ENCODE measurements around the gene STX1B. TPM values are rescaled to one million over a fixed set of nuclear protein-coding genes. Genes with fewer than 3 reads are reported as not detected.
A peak's percentile ranks its signal among the peaks of the same experiment; 100 is the strongest.

Gene STX1B
- total and polyA plus RNA-seq, 4 donors, result 0.09 to 1.2 (median 0.51) TPM

- TF ChIP-seq CTCF (IDR thresholded peaks at IDR 0.05; ENCODE audit: low read depth, low read length, missing input control) (no peak), ATF3 (IDR thresholded peaks at IDR 0.05) (peak; percentile 66), SP1 (IDR thresholded peaks at IDR 0.05) (peak; percentile 96), RXRA (IDR thresholded peaks at IDR 0.05) (peak; percentile 73 to 83)
Measured at GRCh38 chr16:30996324-30996984, 14.0 kb downstream of the STX1B start (continued).

- Histone ChIP-seq H3K9ac (ENCODE audit: low read depth in 1 of 2, low read length in 2 of 2) (peak overlapping the region; percentile 42 to 78), H3K4me1 (ENCODE audit: control insufficient read depth in 4 of 4, insufficient read depth in 4 of 4, low read length in 3 of 4) (peaks cover 3 to 28% (median 25%) of the 10 kb centered on the region in 4 donors), H3K27ac (ENCODE audit: low read depth in 1 of 2, low read length in 2 of 2) (peak overlapping the region; percentile 95 to 96), H3K4me3 (ENCODE audit: low read depth in 1 of 3, low read length in 3 of 3) (peak overlapping the region in 2 of 3 donors; percentile 66 to 71), H3K36me3 (ENCODE audit: control insufficient read depth in 4 of 4, insufficient read depth in 3 of 4, low read depth in 1 of 4, low read length in 3 of 4) (no peaks in the 10 kb centered on the region), H3K9me3 (ENCODE audit: control insufficient read depth in 4 of 4, low read length in 3 of 4) (no peaks in the 10 kb centered on the region), H3K27me3 (ENCODE audit: control insufficient read depth in 4 of 4, insufficient read depth in 4 of 4, low read length in 3 of 4) (no peaks in the 10 kb centered on the region)
- no peak for DNase-seq (ENCODE audit: low spot score)
- WGBS, result 66% methylated on average over 11 of the region's 11 CpGs
- TF ChIP-seq RAD21 (IDR thresholded peaks at IDR 0.05) (no peak), REST (IDR thresholded peaks at IDR 0.05) (no peak)
Measured at GRCh38 chr16:30995927-30996323, 14.5 kb downstream of the STX1B start.

GRCh38 chr16:30992931-30993816, 17.3 kb downstream of the STX1B start:
- Histone ChIP-seq H3K9ac (ENCODE audit: low read depth in 1 of 2, low read length in 2 of 2) (no peak overlapping the region), H3K27me3 (ENCODE audit: control insufficient read depth in 4 of 4, insufficient read depth in 4 of 4, low read length in 3 of 4) (no peaks in the 10 kb centered on the region), H3K4me1 (ENCODE audit: control insufficient read depth in 4 of 4, insufficient read depth in 4 of 4, low read length in 3 of 4) (peaks cover 0 to 12% (median 9%) of the 10 kb centered on the region in 4 donors), H3K4me3 (ENCODE audit: low read depth in 1 of 3, low read length in 3 of 3) (no peak overlapping the region), H3K27ac (ENCODE audit: low read depth in 1 of 2, low read length in 2 of 2) (no peak overlapping the region), H3K36me3 (ENCODE audit: control insufficient read depth in 4 of 4, insufficient read depth in 3 of 4, low read depth in 1 of 4, low read length in 3 of 4) (peaks cover 0 to 2% (median 0%) of the 10 kb centered on the region in 4 donors), H3K9me3 (ENCODE audit: control insufficient read depth in 4 of 4, low read length in 3 of 4) (no peaks in the 10 kb centered on the region)
- DNase-seq (ENCODE audit: low spot score), result no peak
- 87% methylated on average over 29 of the region's 29 CpGs for WGBS
- TF ChIP-seq FOXA2 (IDR thresholded peaks at IDR 0.05) (no peak), HNF4G (IDR thresholded peaks at IDR 0.05) (no peak), CTCF (IDR thresholded peaks at IDR 0.05; ENCODE audit: low read depth, low read length, missing input control) (no peak), ATF3 (IDR thresholded peaks at IDR 0.05) (no peak), RAD21 (IDR thresholded peaks at IDR 0.05) (no peak), EGR1 (IDR thresholded peaks at IDR 0.05; ENCODE audit: low read depth in 2 of 2) (no peak), FOXA1 (IDR thresholded peaks at IDR 0.05) (no peak), RXRA (IDR thresholded peaks at IDR 0.05) (no peak), NR2F2 (IDR thresholded peaks at IDR 0.05) (no peak), HNF4A (conservative IDR thresholded peaks at IDR 0.05) (no peak), GABPA (IDR thresholded peaks at IDR 0.05 in 1 of 2, conservative IDR thresholded peaks at IDR 0.05 in 1 of 2) (no peak), YY1 (IDR thresholded peaks at IDR 0.05) (no peak), REST (IDR thresholded peaks at IDR 0.05) (no peak), JUND (IDR thresholded peaks at IDR 0.05) (no peak)
